GM21367 (cell line): ENCODE measurements around the gene GPHB5.

ENCODE experiments used
- ATAC-seq: cut with Tn5 transposase; IDR thresholded peaks from one replicate; pipeline ENCODE4 v1.9.1; 2021; ENCODE audit not compliant: unreplicated experiment

The GPHB5 gene

GRCh38 chr14:63267171-63267570, 51.6 kb downstream of the GPHB5 start:
- ATAC-seq, result no peak

DNA sequence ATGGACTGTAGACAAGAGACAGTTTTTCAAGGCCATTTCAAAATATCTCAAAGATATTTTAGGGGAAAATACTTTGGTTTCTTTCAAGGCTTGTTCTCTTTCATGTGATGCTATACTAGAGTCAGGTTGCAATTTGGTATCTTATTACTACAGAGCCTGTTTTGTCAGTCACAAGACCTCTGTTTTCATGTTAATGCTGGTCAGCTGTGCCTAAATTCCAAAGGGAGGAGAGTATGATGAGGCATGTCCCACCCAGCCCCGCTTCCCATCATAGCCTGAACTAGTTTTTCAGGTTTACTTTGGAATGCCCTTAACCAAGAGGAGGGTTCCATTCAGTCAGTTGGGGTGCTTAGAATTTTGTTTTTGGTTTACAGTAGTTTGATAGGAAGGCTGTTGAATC, 52.6 kb downstream of the GPHB5 start:
- ATAC-seq, result no peak
